Muscle layer of colon (tissue), 2 donors: ENCODE measurements around the gene STX10.
"Not testable (repeated sequence)": the region's sequence is repeated elsewhere in the genome, so short reads cannot be mapped to it uniquely, and the experiment has no call there.

Source experiments
- H3K27ac ChIP-seq: one replicate; pipeline ENCODE4 v1.7.0; 2013; ENCODE audit warnings: low read depth, mild to moderate bottlenecking, low read length, moderate library complexity
- H3K27me3 ChIP-seq, 2 donors: one replicate each; pipeline ENCODE4 v1.7.0; 2013; ENCODE audit warnings: low read length in 2 of 2, mild to moderate bottlenecking in 2 of 2; ENCODE audit not compliant: insufficient read depth in 2 of 2, control insufficient read depth in 1 of 2
- H3K36me3 ChIP-seq: one replicate; pipeline ENCODE4 v1.7.0; 2013; ENCODE audit warnings: mild to moderate bottlenecking, low read length; ENCODE audit not compliant: insufficient read depth
- H3K4me1 ChIP-seq: one replicate; pipeline ENCODE4 v1.7.0; 2013; ENCODE audit warnings: mild to moderate bottlenecking, low read length; ENCODE audit not compliant: insufficient read depth
- H3K4me3 ChIP-seq, 2 donors: one replicate each; pipeline ENCODE4 v1.7.0; 2013; ENCODE audit warnings: low read length in 2 of 2, low read depth in 1 of 2, mild to moderate bottlenecking in 1 of 2, moderate library complexity in 1 of 2
- H3K9ac ChIP-seq: one replicate; pipeline ENCODE4 v1.7.0; 2013; ENCODE audit warnings: low read length
- H3K9me3 ChIP-seq: one replicate; pipeline ENCODE4 v1.7.0; 2013; ENCODE audit warnings: mild to moderate bottlenecking, low read length
- donor health status: abdominal sarcoma.
- donor health status: Adenocarcinoma of cecum.

The STX10 gene

DNA sequence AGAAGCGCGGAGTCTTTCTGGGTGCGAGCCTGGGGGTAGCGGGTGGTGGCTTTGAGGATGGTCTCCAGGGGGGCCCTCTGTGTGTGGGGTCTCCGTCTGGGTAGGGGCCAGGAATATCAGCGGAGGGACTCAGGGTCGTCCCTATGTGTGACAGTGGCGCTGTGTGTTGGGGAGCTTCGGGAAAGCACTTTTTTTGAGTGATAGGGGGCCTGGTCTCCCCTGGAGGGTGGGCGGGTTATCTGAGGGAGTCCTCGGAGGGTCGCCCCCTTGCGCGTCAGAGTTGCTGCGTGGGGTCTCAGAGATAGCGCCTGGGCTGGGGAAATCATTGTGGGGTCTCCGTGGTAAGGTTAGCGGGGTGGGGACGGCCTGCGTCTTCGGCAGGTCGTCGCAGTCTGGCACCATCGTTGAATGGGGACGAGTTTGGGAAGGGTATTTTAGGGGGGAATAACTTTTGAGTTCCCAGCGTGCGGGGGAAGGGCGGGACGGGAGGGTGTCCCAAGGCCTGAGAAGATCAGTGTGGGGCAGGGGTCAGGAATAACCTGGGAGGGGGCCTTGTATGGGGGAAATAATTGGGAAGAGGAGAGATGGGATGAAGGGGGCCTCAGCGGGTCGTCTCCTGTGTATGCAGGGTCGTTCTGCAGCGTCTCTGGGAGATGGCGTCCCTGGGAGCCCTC, 893 bp upstream of the STX10 start:
- H3K27me3 ChIP-seq, result no peaks in the 10 kb centered on the region
- H3K27ac ChIP-seq, result peak overlapping the region; percentile 97
- peak overlapping the region; percentile 100 for H3K9ac ChIP-seq
- H3K4me3 ChIP-seq, result peak overlapping the region; percentile 75 to 100
- H3K4me1 ChIP-seq, result peaks cover 13% of the 10 kb centered on the region
- no peaks in the 10 kb centered on the region for H3K36me3 ChIP-seq
- no peaks in the 10 kb centered on the region for H3K9me3 ChIP-seq

DNA sequence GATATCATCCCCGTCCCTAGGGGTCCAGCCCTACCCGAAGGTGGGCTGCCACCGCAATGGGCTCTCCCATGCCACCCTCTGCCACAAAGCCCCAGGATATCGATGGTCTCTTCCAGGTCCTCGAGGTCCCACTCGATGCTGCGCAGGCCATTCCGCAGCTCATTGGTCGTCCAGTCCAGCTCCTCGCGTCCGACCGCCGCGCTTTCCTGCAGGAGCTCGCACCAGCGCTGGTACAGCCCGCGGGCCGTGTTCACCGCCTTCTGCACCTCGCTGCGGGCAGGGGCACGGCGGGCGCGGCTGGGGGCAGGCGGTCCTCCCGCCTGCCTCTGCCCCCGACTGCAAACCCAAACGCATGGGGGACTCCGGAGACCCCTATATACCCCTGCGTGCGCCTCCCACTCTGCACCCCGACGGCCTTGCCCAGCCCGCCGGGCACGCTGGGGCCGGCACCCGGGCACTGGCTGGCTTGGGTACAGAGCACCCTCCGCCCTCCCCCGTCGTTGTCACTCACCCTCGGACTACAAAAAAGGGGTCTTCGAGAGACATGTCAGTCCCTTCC, 468 bp downstream of the STX10 start:
- H3K4me3 ChIP-seq, result peak overlapping the region; percentile 75 to 100
- peak overlapping the region; percentile 49 for H3K9ac ChIP-seq
- peak overlapping the region; percentile 97 for H3K27ac ChIP-seq
- H3K27me3 ChIP-seq, result no peaks in the 10 kb centered on the region
- no peaks in the 10 kb centered on the region for H3K9me3 ChIP-seq
- peaks cover 6% of the 10 kb centered on the region for H3K4me1 ChIP-seq
- H3K36me3 ChIP-seq, result peaks cover 7% of the 10 kb centered on the region

DNA sequence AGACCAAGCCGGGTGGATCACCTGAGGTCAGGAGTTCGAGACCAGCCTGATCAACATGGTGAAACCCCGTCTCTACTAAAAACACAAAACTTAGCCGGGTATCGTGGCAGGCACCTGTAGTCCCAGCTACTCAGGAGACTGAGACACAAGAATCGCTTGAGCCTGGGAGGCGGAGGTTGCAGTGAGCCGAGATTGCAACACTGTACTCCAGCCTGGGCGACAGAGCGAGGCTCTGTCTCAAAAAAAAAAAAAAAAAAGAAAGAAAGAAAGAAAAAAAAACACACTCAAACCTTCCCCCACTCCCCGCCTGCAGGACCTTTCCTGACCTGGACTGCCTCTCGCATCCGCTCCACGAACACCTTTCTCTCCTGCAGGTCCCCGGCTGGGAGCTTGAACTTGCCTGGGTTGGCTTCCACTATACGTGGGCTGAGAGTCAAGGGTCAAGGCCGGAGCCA, 975 bp downstream of the STX10 start:
- not testable (repeated sequence) for H3K9me3 ChIP-seq, H3K4me1 ChIP-seq, H3K27me3 ChIP-seq
- peak overlapping the region; percentile 97 for H3K27ac ChIP-seq
- H3K9ac ChIP-seq, result peak overlapping the region; percentile 49
- peaks cover 12% of the 10 kb centered on the region for H3K36me3 ChIP-seq
- peak overlapping the region; percentile 75 to 100 for H3K4me3 ChIP-seq

DNA sequence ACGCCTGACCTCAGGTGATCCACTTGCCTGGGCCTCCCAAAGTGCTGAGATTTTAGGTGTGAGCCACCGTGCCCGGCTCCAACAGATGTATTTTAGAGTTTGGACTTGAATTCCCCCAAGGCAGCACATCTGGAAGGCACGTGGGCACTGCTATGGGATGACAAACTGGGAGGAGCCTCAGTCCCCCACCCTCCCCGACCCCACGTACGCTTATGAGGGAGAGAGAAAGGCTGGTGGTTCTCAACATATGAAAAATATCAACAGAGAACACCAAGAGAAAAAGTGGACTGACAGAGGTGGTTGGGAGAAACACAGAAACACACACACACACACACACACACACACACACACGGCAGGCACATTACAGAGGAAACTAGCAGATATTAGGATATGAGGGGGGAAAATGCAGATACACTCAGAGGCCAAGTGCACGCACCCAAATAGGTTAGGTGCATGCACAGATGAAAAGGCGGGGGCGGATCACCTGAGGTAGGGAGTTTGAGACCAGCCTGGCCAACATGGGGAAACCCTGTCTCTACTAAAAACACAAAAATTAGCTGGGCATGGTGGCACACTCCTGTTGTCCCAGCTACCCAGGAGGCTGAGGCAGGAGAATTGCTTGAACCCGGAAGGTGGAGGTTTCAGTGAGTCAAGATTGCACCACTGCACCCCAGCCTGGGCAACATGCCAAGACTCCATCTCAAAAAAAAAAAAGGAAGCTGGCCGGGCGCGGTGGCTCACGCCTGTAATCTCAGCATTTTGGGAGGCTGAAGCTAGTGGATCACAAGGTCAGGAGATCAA, 3.2 kb downstream of the STX10 start:
- Histone ChIP-seq H3K4me3 (no peak overlapping the region), H3K9me3 (no peaks in the 10 kb centered on the region), H3K27me3 (no peaks in the 10 kb centered on the region), H3K36me3 (peaks cover 17% of the 10 kb centered on the region), H3K4me1 (peaks cover 6% of the 10 kb centered on the region), H3K9ac (no peak overlapping the region), H3K27ac (no peak overlapping the region)

DNA sequence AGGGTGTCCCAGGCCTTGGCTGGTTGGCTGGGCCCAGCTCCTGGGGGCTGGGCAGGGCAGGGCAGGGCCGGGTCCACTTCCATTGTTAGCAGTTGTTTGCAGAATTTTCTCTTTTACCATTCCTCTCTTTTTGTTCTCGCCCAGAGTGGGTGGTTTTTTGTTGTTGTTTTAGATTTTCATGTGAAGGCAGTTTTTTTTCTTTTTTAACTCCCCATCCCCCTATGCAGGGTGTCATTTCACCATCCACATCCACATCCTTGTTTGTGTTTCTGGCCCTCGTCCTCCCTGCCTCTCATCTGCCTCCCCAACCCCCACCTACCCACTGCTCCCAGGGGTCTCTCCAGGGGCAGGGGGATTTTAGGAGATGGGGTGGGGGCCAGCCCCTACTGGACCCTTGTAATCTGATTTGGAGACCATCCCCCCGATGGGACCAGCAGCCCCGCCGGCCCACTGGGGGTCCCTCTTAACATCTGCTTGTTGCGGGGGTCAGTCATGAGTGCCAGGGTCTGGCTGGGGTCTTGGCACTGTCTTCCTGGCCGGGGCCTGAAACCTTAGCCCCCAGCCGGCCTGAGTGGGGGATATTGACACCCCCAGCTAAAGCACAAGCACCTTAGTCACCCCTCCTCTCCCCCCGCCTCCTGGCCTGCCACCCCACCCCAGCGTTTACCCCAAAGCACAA, 10.4 kb downstream of the STX10 start:
- peaks cover 38% of the 10 kb centered on the region for H3K36me3 ChIP-seq
- H3K4me3 ChIP-seq, result no peak overlapping the region
- no peak overlapping the region for H3K27ac ChIP-seq
- peaks cover 4% of the 10 kb centered on the region for H3K4me1 ChIP-seq
- no peak overlapping the region for H3K9ac ChIP-seq
- no peaks in the 10 kb centered on the region for H3K9me3 ChIP-seq
- no peaks in the 10 kb centered on the region for H3K27me3 ChIP-seq

DNA sequence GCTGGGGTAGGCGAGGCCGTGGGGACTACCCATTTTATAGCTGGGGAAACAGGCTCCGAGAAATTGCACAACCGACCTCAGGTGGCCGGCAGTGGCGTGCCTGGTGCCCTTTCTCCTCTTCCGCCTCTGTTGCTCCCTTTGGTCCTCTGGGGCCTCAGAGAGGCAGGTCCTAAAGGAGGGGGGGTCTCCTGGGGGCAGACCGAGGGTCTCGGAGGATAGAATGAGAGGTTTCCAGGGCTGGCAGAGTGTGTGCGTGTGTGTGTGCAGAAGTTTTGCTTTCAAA, 11.3 kb downstream of the STX10 start:
- H3K9me3 ChIP-seq, result no peaks in the 10 kb centered on the region
- peaks cover 29% of the 10 kb centered on the region for H3K36me3 ChIP-seq
- peaks cover 11% of the 10 kb centered on the region for H3K4me1 ChIP-seq
- no peaks in the 10 kb centered on the region for H3K27me3 ChIP-seq
- H3K9ac ChIP-seq, result no peak overlapping the region
- no peak overlapping the region for H3K27ac ChIP-seq
- H3K4me3 ChIP-seq, result no peak overlapping the region

DNA sequence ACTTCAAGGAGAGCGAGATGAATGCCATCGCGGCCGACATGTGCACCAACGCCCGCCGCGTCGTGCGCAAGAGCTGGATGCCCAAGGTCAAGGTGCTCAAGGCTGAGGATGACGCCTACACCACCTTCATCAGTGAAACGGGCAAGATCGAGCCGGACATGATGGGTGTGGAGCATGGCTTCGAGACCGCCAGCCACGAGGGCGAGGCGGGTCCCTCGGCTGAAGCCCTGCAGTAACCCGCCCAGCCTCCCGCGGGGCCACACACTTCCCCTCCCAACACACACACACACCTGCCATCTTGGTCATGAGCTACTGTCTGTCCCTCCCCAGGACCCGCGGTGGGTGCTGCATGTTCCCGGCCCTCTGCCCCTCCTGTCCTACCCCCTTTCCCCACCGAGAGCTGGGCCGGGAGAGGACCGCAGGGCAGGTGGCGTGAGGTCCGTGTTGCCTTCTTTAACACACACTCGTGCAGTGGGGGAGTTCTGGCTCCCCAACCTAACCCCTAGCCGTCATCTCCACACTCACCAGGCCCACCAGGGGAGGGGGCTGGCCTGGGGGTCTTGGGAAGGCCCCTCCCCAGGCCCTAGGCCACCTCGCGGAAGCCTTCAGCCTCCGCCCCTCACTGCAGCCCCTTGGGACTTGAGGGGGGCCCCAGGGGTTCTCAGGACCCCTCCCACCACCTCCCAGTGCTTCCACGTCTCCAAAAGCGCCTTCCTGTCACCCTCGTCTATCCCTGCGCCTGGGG, 11.8 kb downstream of the STX10 start:
- Histone ChIP-seq H3K4me3 (no peak overlapping the region), H3K27me3 (no peaks in the 10 kb centered on the region), H3K9me3 (no peaks in the 10 kb centered on the region), H3K9ac (no peak overlapping the region), H3K4me1 (peaks cover 16% of the 10 kb centered on the region), H3K36me3 (peaks cover 27% of the 10 kb centered on the region), H3K27ac (no peak overlapping the region)

DNA sequence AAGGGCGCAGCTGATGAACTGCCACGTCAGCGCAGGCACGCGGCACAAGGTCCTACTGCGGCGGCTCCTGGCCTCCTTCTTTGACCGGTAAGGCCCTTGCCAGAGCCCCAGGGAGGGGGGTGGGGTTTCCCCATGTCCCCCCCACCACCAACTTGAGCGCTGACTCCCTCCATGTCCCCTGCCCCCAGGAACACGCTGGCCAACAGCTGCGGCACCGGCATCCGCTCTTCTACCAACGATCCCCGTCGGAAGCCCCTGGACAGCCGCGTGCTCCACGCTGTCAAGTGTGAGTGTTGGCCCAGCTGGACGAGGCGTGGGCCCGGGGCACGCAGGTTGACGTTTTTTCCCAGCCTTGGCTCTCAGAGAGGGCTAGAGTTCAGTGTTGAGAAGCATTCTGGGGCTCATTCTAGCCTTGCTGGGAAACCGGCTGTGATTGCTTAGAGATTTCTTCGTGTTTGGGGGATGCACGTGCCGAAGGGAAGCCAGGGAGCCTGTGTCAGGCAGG, 12.8 kb downstream of the STX10 start:
- Histone ChIP-seq H3K4me1 (peaks cover 16% of the 10 kb centered on the region), H3K9ac (no peak overlapping the region), H3K36me3 (peaks cover 27% of the 10 kb centered on the region), H3K27ac (no peak overlapping the region), H3K4me3 (no peak overlapping the region), H3K9me3 (no peaks in the 10 kb centered on the region), H3K27me3 (no peaks in the 10 kb centered on the region)

DNA sequence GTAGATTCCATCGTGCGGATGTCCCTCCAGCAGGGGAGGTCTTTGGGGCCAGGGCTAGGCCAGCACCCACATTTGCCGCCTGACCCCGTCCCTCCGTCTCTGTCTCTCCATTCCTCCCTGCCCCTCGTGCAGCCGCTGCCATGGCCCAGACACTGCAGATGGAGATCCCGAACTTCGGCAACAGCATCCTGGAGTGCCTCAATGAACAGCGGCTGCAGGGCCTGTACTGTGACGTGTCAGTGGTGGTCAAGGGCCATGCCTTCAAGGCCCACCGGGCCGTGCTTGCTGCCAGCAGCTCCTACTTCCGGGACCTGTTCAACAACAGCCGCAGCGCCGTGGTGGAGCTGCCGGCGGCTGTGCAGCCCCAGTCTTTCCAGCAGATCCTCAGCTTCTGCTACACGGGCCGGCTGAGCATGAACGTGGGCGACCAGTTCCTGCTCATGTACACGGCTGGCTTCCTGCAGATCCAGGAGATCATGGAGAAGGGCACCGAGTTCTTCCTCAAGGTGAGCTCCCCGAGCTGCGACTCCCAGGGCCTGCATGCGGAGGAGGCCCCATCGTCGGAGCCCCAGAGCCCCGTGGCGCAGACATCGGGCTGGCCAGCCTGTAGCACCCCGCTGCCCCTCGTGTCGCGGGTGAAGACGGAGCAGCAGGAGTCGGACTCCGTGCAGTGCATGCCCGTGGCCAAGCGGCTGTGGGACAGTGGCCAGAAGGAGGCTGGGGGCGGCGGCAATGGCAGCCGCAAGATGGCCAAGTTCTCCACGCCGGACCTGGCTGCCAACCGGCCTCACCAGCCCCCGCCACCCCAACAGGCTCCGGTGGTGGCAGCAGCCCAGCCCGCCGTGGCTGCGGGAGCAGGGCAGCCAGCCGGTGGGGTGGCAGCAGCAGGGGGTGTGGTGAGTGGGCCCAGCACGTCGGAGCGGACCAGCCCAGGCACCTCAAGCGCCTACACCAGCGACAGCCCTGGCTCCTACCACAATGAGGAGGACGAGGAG, 14.8 kb downstream of the STX10 start:
- no peak overlapping the region for H3K4me3 ChIP-seq
- peaks cover 27% of the 10 kb centered on the region for H3K36me3 ChIP-seq
- peaks cover 16% of the 10 kb centered on the region for H3K4me1 ChIP-seq
- no peaks in the 10 kb centered on the region for H3K27me3 ChIP-seq
- no peak overlapping the region for H3K9ac ChIP-seq
- no peaks in the 10 kb centered on the region for H3K9me3 ChIP-seq
- H3K27ac ChIP-seq, result no peak overlapping the region

DNA sequence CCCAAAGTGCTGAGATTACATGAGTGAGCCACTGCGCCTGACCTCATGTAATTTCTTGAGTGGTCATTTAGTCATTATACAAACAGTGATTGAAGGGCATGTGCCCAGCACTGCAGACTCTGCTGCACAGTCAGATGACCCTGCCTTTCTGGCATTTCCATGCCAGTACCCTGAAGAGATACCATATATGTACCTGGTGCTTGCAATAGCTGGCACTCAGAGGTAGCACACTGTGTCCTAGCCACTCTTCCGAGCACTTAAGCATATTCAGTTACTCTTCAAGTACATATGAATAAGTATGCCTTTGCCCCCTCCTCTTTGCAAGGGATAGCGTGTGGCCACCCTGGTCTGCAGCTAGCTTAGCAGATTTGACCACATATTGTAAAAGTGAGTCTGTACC, 15.5 kb downstream of the STX10 start:
- no peaks in the 10 kb centered on the region for H3K9me3 ChIP-seq
- peaks cover 27% of the 10 kb centered on the region for H3K36me3 ChIP-seq
- H3K9ac ChIP-seq, result no peak overlapping the region
- H3K27me3 ChIP-seq, result no peaks in the 10 kb centered on the region
- H3K27ac ChIP-seq, result no peak overlapping the region
- no peak overlapping the region for H3K4me3 ChIP-seq
- peaks cover 16% of the 10 kb centered on the region for H3K4me1 ChIP-seq
